MCF 10A (cell line): ENCODE results near the gene GSG1L. TPM values are rescaled to one million over a fixed set of nuclear protein-coding genes. Genes with fewer than 3 reads are reported as not detected.

Experiments used
- BruUV-seq: library from RNA; stranded (reverse); fragments of 400-500 nt; replicated peaks from 2 replicates; lab custom pipeline; 2021; lab: Mats Ljungman, UMichigan
- CTCF ChIA-PET: fragments of 300-600 bp; sonication (Branson Sonifier 250); formaldehyde crosslinking; extraction: SDS; loops from one replicate; lab custom pipeline; 2021; ENCODE audit warnings: antibody characterized with exemption, inconsistent platforms; lab: Yijun Ruan, JAX
- POLR2A ChIA-PET: fragments of 300-600, 350-650 bp; sonication (Branson Sonifier 250); formaldehyde crosslinking; extraction: SDS; loops from one replicate; lab custom pipeline; 2020; ENCODE audit warnings: antibody characterized with exemption, inconsistent platforms; lab: Yijun Ruan, JAX
- DNase-seq: peaks from one replicate; pipeline ENCODE4 v3.0.0-alpha.2; 2018; ENCODE audit not compliant: unreplicated experiment
- H3K27ac Mint-ChIP-seq: one replicate; pipeline ENCODE4 v1.8.0; 2022; ENCODE audit warnings: mild to moderate bottlenecking, low read depth, mixed read lengths; ENCODE audit not compliant: unreplicated experiment
- H3K27me3 Mint-ChIP-seq: one replicate; pipeline ENCODE4 v1.8.0; 2022; ENCODE audit warnings: mixed read lengths; ENCODE audit not compliant: insufficient read depth, unreplicated experiment
- H3K36me3 Mint-ChIP-seq: one replicate; pipeline ENCODE4 v1.8.0; 2022; ENCODE audit warnings: mild to moderate bottlenecking, moderate library complexity, mixed read lengths; ENCODE audit not compliant: insufficient read depth, unreplicated experiment
- H3K4me1 Mint-ChIP-seq: one replicate; pipeline ENCODE4 v1.8.0; 2022; ENCODE audit warnings: mixed read lengths; ENCODE audit not compliant: insufficient read depth, unreplicated experiment
- H3K4me3 Mint-ChIP-seq: one replicate; pipeline ENCODE4 v1.8.0; 2022; ENCODE audit warnings: mild to moderate bottlenecking, moderate library complexity, mixed read lengths; ENCODE audit not compliant: unreplicated experiment
- H3K9me3 Mint-ChIP-seq: one replicate; pipeline ENCODE4 v1.8.0; 2022; ENCODE audit warnings: mixed read lengths; ENCODE audit not compliant: unreplicated experiment
- CTCF ChIP-seq: fragments of 200-600 bp; IDR thresholded peaks from one replicate; pipeline ENCODE4 v1.8.0; 2022; ENCODE audit warnings: antibody characterized with exemption, mild to moderate bottlenecking; ENCODE audit not compliant: unreplicated experiment
- intact Hi-C: fragments of 100-400 bp; cut with micrococcal nuclease; formaldehyde crosslinking; loops from 2 replicates; pipeline ENCODE4 v1.14.1; 2022
- total RNA-seq: library from RNA; stranded (reverse); gene quantifications from 2 replicates; pipeline ENCODE4 v1.2.3, GENCODE V29; 2022

GSG1L gene
- total RNA-seq, 1 experiment from 2014 or later: not detected

GRCh38 chr16:28089205-28089991, 25.9 kb upstream of the GSG1L start:
- H3K4me3 Mint-ChIP-seq: no peak overlapping the region
- intact Hi-C loops: no loop called here
- H3K36me3 Mint-ChIP-seq: peaks cover 26% of the 10 kb centered on the region
- ChIA-PET CTCF (interaction anchor here (2.6 kb wide), 1 partner anchor 19 kb away, joined by 15 read pairs; no protein-coding TSS in a partner anchor), POLR2A (no interaction called here)
- BruUV-seq: no TSS peak
- H3K27ac Mint-ChIP-seq: no peak overlapping the region
- TF ChIP-seq CTCF: no peak
- H3K4me1 Mint-ChIP-seq: no peaks in the 10 kb centered on the region
- no peaks in the 10 kb centered on the region for H3K9me3 Mint-ChIP-seq
- DNase-seq: no peak
- no peaks in the 10 kb centered on the region for H3K27me3 Mint-ChIP-seq

GRCh38 chr16:28087675-28088300, 24.3 kb upstream of the GSG1L start:
- ChIA-PET CTCF (no interaction called here), POLR2A (no interaction called here)
- intact Hi-C loops: no loop called here
- Mint-ChIP-seq H3K36me3 (peaks cover 15% of the 10 kb centered on the region), H3K9me3 (no peaks in the 10 kb centered on the region), H3K27ac (no peak overlapping the region), H3K4me1 (no peaks in the 10 kb centered on the region), H3K27me3 (no peaks in the 10 kb centered on the region), H3K4me3 (no peak overlapping the region)
- TF ChIP-seq CTCF: no peak
- no TSS peak for BruUV-seq
- DNase-seq: no peak

GRCh38 chr16:28087140-28087660, 23.7 kb upstream of the GSG1L start:
- H3K4me1 Mint-ChIP-seq: no peaks in the 10 kb centered on the region
- H3K36me3 Mint-ChIP-seq: peaks cover 12% of the 10 kb centered on the region
- no TSS peak for BruUV-seq
- H3K9me3 Mint-ChIP-seq: no peaks in the 10 kb centered on the region
- POLR2A ChIA-PET: no interaction called here
- CTCF ChIA-PET: no interaction called here
- H3K27ac Mint-ChIP-seq: no peak overlapping the region
- H3K4me3 Mint-ChIP-seq: no peak overlapping the region
- H3K27me3 Mint-ChIP-seq: no peaks in the 10 kb centered on the region
- DNase-seq: no peak
- TF ChIP-seq CTCF: no peak
- intact Hi-C loops: no loop called here
